HG03066 (cell line): ENCODE measurements around the gene MAFG.

Experiments used
- ATAC-seq: cut with Tn5 transposase; IDR thresholded peaks from one replicate; pipeline ENCODE4 v1.9.1; 2021; ENCODE audit warnings: low read depth; ENCODE audit not compliant: unreplicated experiment

MAFG gene

GRCh38 chr17:81901167-81902022, 26.1 kb downstream of the MAFG start:
- ATAC-seq: no peak

- ATAC-seq: no peak
These were observed 27.2 kb downstream of the MAFG start for GRCh38 chr17:81900181-81900820.

GRCh38 chr17:81899514-81900166, 27.9 kb downstream of the MAFG start:
- no peak for ATAC-seq

GRCh38 chr17:81898885-81899284, 28.6 kb downstream of the MAFG start:
- no peak for ATAC-seq

GRCh38 chr17:81898029-81898866, 29.3 kb downstream of the MAFG start:
- ATAC-seq: no peak

- ATAC-seq: no peak
These were observed 32.1 kb downstream of the MAFG start for GRCh38 chr17:81895400-81895799.

GRCh38 chr17:81891303-81891552, 36.3 kb downstream of the MAFG start:
- no peak for ATAC-seq

GRCh38 chr17:81890447-81891302, 36.9 kb downstream of the MAFG start:
- no peak for ATAC-seq

- no peak for ATAC-seq
These were observed 37.9 kb downstream of the MAFG start for GRCh38 chr17:81889602-81890001.

- ATAC-seq: no peak
These were observed 38.4 kb downstream of the MAFG start for GRCh38 chr17:81888988-81889595.

- ATAC-seq: no peak
These were observed 39.2 kb downstream of the MAFG start for GRCh38 chr17:81888105-81888987.

- no peak for ATAC-seq
These were observed 41.5 kb downstream of the MAFG start for GRCh38 chr17:81885869-81886548.

GRCh38 chr17:81885454-81885853, 42.1 kb downstream of the MAFG start:
- ATAC-seq: no peak

GRCh38 chr17:81884968-81885367, 42.6 kb downstream of the MAFG start:
- no peak for ATAC-seq

- ATAC-seq: no peak
These were observed 43.0 kb downstream of the MAFG start for GRCh38 chr17:81884520-81884919.

- ATAC-seq: no peak
These were observed 48.4 kb downstream of the MAFG start for GRCh38 chr17:81879121-81879520.

- ATAC-seq: no peak
These were observed 49.2 kb downstream of the MAFG start for GRCh38 chr17:81878294-81878693.

GRCh38 chr17:81877569-81877968, 50.0 kb downstream of the MAFG start:
- ATAC-seq: no peak
